Measurements from ENCODE around the gene NIN. TPM values are rescaled to one million over a fixed set of nuclear protein-coding genes. Genes with fewer than 3 reads are reported as not detected.

NIN gene
- total RNA-seq, 1 donor from 2014 or later = 39.9 TPM

DNA sequence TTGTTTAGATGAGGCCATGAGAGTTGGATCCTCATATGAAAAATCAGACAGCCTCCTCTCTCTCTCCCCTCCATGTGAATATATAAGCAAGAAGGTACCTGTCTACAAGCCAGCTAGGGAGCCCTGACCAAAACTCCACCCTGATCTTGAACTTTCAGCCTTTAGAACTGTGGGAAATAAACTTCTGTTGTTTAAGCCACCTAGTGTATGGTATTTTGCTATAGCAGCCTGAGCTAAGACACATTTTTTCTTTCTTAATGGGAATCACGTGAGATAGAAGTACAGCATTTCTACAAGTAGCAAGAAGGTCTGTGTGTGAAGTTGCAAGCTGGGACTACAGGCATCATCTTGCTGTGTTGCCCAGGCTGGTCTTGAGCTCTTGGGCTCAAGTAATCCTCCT is 24.6 kb upstream of the NIN start:
- Mint-ChIP-seq H3K4me1 (ENCODE audit: low read depth) (peaks cover 21% of the 10 kb centered on the region), H3K36me3 (ENCODE audit: low read depth) (no peaks in the 10 kb centered on the region), H3K4me3 (no peak overlapping the region), H3K27ac (no peak overlapping the region), H3K27me3 (ENCODE audit: insufficient read depth) (peaks cover 11% of the 10 kb centered on the region), H3K9me3 (no peaks in the 10 kb centered on the region)
- intact Hi-C loops (cut with micrococcal nuclease) = no loop called here
- DNase-seq (ENCODE audit: low spot score) = no peak

DNA sequence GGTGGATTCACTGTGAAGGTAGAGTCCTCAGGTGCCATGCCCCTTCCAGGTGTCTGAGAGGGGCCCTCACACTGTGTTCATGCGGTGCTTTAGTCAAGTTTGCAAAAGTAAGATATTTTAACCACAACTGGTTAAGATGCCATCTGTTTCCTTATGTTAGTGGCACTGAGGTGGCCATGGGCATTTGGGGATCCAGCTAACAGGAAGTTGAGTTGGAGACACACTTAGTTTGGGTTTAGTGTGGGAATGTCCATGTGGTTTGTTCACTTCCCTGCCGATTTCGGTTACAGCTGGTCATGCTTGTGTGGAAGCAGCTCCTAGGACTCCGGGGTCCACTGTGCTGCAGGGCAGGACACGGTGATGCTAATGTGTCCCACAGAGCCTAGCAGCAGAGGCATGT is 23.6 kb upstream of the NIN start:
- Mint-ChIP-seq H3K9me3 (no peaks in the 10 kb centered on the region), H3K36me3 (ENCODE audit: low read depth) (no peaks in the 10 kb centered on the region), H3K4me1 (ENCODE audit: low read depth) (peaks cover 11% of the 10 kb centered on the region), H3K27ac (no peak overlapping the region), H3K4me3 (no peak overlapping the region), H3K27me3 (ENCODE audit: insufficient read depth) (peaks cover 11% of the 10 kb centered on the region)
- DNase-seq (ENCODE audit: low spot score) = no peak
- intact Hi-C loops (cut with micrococcal nuclease) = no loop called here

DNA sequence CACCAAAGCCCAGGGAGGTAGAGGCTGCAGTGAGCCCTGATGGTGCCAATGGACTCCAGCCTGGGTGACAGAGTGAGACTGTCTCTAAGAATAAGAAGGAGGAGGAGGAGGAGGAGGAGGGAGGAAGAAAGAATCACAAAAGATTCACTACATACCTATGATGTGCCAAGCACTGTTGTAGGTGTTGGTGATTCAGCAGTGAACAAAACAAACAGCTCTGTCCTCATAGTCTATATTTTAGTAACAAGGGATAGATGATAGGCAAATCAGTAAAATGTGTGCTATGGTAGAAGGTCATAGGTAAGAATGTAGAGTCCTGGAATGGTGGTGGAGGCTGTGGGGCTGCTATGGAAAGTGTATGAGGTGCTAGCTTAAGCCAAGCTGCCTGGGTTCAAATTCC is 22.9 kb upstream of the NIN start:
- no peak overlapping the region for H3K27ac Mint-ChIP-seq
- peaks cover 5% of the 10 kb centered on the region for H3K4me1 Mint-ChIP-seq (ENCODE audit: low read depth)
- no peaks in the 10 kb centered on the region for H3K36me3 Mint-ChIP-seq (ENCODE audit: low read depth)
- intact Hi-C loops (cut with micrococcal nuclease) = no loop called here
- H3K4me3 Mint-ChIP-seq = no peak overlapping the region
- no peaks in the 10 kb centered on the region for H3K9me3 Mint-ChIP-seq
- no peak for DNase-seq (ENCODE audit: low spot score)
- H3K27me3 Mint-ChIP-seq (ENCODE audit: insufficient read depth) = peaks cover 11% of the 10 kb centered on the region

DNA sequence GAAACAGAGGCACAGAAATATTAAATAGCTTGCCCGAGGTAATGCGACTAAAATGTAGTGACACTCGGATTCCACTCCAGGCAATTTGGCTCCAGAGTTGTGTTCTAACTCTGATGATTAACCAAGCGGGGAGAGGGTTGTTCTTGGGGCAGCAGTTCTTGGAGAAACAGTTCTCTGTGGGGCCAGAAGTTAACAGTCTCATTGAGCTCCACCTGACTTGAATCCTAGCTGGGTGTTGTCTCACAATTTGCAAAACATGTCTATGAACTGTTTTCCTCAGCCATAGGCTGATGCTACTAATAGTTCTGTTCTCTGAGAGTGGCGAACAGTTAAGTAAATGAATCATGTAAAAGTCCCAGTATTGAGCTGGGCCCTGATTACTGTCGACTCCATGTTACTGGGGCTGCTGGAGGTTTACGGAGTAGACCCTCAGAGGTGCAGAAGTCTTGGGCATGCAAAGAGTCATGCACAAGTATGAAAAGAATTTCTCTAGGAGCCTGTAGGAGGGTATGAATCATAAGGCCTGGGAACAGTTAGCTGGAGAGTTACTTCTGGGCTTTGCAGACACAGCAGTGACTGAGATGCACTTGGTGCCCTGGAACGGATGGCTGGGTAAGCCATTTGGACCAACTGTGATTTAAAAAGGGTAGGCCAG is 15.4 kb upstream of the NIN start:
- Mint-ChIP-seq H3K4me1 (ENCODE audit: low read depth) (peaks cover 4% of the 10 kb centered on the region), H3K36me3 (ENCODE audit: low read depth) (no peaks in the 10 kb centered on the region), H3K4me3 (no peak overlapping the region), H3K27me3 (ENCODE audit: insufficient read depth) (peaks cover 5% of the 10 kb centered on the region), H3K9me3 (no peaks in the 10 kb centered on the region), H3K27ac (no peak overlapping the region)
- no peak for DNase-seq (ENCODE audit: low spot score)
- intact Hi-C loops (cut with micrococcal nuclease) = no loop called here

DNA sequence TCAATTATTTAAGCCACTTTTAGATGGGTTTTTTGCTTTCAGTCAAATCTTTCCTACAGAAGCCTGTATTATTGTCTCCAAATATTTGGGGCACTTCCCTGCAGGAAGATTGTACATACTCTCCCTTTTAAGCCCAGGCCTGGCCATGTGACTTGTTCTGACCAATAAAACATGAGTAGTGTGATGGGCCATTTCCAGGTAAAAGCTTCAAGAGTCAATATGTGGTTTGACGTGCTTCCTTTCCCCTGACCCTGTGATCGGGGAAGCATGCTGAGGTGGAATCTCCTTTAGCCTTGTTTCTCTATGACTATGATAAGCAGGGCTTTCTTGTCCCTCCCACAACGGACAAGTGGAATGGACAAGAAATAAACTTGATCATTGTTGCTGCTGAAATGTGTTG is 14.2 kb upstream of the NIN start:
- intact Hi-C loops (cut with micrococcal nuclease) = no loop called here
- Mint-ChIP-seq H3K4me3 (no peak overlapping the region), H3K27ac (no peak overlapping the region), H3K4me1 (ENCODE audit: low read depth) (peaks cover 4% of the 10 kb centered on the region), H3K36me3 (ENCODE audit: low read depth) (no peaks in the 10 kb centered on the region), H3K27me3 (ENCODE audit: insufficient read depth) (peaks cover 3% of the 10 kb centered on the region), H3K9me3 (peaks cover 7% of the 10 kb centered on the region)
- no peak for DNase-seq (ENCODE audit: low spot score)

DNA sequence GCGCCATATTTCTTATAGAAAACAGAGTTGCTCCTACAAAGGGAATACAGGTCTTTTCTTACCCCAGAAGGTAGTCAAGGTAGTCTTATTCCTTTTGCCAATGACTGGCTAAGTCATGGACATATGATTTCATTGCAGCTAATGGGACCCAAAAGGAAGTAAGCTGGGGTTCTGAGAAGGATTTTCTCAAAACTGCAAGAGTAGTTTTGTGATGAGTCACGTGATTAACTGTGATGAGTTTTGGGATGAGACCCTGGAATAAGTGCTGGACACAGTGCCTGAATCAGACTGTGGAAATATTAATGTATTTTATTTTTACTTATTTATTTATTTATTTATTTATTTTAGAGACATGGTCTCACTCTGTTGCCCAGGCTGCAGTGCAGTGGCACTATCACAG is 13.4 kb upstream of the NIN start:
- Mint-ChIP-seq H3K9me3 (peaks cover 7% of the 10 kb centered on the region), H3K4me1 (ENCODE audit: low read depth) (peaks cover 4% of the 10 kb centered on the region), H3K36me3 (ENCODE audit: low read depth) (no peaks in the 10 kb centered on the region), H3K27ac (no peak overlapping the region), H3K4me3 (no peak overlapping the region), H3K27me3 (ENCODE audit: insufficient read depth) (peaks cover 3% of the 10 kb centered on the region)
- no peak for DNase-seq (ENCODE audit: low spot score)
- intact Hi-C loops (cut with micrococcal nuclease) = no loop called here

DNA sequence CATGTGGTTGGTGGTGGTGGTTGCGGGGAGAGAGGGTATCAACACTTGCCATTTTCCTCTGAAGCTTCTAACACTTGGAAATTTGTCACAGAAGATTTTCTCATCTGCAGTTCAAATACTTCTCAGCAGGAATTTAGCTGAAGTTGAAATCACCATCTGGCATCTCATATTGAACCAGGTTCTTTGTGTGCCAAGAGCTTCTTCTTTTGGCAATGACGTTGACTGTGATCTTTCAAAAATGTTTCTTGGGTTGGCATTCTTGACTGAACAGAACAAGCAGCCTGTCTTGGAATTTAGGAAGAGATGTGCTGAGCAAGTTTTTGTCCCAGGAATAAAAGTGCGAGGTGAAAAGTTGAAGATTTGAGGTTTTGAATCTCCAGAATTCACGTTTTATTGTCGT is 8.7 kb upstream of the NIN start:
- Mint-ChIP-seq H3K36me3 (ENCODE audit: low read depth) (no peaks in the 10 kb centered on the region), H3K9me3 (peaks cover 7% of the 10 kb centered on the region), H3K4me1 (ENCODE audit: low read depth) (peaks cover 26% of the 10 kb centered on the region), H3K27ac (no peak overlapping the region), H3K4me3 (no peak overlapping the region), H3K27me3 (ENCODE audit: insufficient read depth) (no peaks in the 10 kb centered on the region)
- DNase-seq (ENCODE audit: low spot score) = no peak
- intact Hi-C loops (cut with micrococcal nuclease) = loop anchor here (10.0 kb wide), 1 partner anchor 1255 kb away; the partner anchor contains the start of gene RPS29

DNA sequence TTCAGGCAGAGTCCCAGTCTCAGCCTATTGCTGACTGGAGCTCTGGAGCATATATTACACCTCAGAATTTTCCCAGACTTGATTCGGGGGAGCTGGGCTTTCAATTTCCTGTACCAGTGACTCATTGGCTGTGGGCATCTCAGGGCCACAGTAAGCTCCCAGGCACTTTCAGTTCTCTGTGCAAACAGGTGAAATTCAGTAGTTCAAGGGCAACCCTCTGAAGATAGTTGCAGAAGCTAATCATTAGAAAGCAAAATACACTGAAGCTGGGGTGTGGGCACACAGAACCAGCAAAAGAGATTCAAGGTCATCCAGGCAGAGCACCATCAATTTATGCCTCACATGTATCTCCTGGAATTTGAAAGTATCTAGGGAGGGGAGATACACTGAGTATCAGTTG is 8.1 kb upstream of the NIN start:
- Mint-ChIP-seq H3K27ac (no peak overlapping the region), H3K36me3 (ENCODE audit: low read depth) (no peaks in the 10 kb centered on the region), H3K4me1 (ENCODE audit: low read depth) (peaks cover 32% of the 10 kb centered on the region), H3K4me3 (no peak overlapping the region), H3K9me3 (peaks cover 7% of the 10 kb centered on the region), H3K27me3 (ENCODE audit: insufficient read depth) (peaks cover 3% of the 10 kb centered on the region)
- no peak for DNase-seq (ENCODE audit: low spot score)
- intact Hi-C loops (cut with micrococcal nuclease) = loop anchor here (10.0 kb wide), 1 partner anchor 1254 kb away; the partner anchor contains the start of gene RPS29

DNA sequence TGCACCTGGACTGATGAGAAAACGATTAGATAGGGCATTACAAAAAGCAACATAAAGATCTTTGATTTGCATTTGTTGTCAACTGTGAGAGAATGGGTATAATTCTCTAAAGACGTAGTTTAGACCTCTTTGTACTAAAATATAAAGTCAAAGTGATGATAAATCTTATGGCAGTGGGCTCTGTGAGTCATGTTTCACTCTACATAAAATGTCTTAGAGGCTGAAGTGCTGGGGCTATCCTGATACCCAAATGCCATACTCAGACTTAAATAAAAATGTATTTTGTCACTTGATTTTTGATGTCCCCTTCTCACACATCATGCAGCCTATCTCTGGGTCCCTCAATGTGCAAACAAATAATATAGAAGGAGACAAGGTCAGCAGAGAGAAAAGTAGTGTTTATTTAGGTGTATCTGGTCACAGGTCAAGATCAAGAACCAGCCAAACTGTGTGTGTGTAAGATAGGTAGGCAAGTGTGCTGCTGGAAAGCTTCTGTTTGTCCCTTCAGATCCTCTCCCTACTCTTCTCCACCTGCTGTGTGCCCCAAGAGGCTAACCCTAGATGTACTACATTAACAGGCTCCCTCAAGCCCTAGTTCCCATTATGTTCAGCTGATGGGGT is 7.0 kb upstream of the NIN start:
- Mint-ChIP-seq H3K9me3 (peaks cover 7% of the 10 kb centered on the region), H3K27me3 (ENCODE audit: insufficient read depth) (peaks cover 3% of the 10 kb centered on the region), H3K36me3 (ENCODE audit: low read depth) (no peaks in the 10 kb centered on the region), H3K4me1 (ENCODE audit: low read depth) (peaks cover 38% of the 10 kb centered on the region), H3K27ac (no peak overlapping the region), H3K4me3 (no peak overlapping the region)
- DNase-seq (ENCODE audit: low spot score) = no peak
- intact Hi-C loops (cut with micrococcal nuclease) = loop anchor here (10.0 kb wide), 1 partner anchor 1253 kb away; the partner anchor contains the start of gene RPS29

DNA sequence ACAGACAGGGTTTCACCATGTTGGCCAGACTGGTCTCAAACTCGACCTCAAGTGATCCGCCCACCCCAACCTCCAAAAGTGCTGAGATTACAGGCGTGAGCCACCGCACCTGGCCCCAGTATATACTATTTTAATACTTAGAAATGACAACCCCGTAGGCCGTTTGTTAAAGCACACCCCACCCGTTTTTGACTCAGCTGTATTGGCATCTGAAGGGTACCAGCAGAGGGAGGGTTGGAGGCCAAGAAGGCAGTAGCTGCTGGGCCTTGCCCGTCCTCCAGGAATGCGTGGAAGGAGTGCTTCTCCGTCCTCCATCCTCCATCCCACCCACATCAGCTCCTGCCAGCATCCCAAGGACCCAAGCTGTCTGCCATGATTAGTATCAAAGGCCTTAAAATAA is 6.3 kb upstream of the NIN start:
- intact Hi-C loops (cut with micrococcal nuclease) = loop anchor here (10.0 kb wide), 1 partner anchor 1252 kb away; the partner anchor contains the start of gene RPS29

DNA sequence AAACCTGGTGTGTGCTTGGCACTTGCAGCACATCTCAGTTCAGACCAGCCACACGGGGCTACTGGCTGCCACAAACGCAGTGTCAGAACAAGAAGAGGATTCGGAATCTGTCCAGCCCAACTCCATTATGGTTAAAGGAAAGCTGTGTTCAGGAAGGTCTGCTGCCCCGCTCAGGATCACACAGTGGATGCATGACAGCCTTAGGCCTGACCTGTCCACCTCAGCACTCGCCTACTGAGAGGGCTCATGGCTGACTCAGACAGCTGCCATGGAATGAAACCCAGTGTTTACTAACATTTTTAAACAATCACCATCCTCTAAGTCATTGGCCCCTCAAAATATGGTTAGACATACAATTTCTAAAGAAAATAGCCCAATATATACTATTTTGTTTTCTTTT is 5.6 kb upstream of the NIN start:
- Mint-ChIP-seq H3K4me1 (ENCODE audit: low read depth) (peaks cover 49% of the 10 kb centered on the region), H3K27me3 (ENCODE audit: insufficient read depth) (peaks cover 10% of the 10 kb centered on the region), H3K9me3 (peaks cover 7% of the 10 kb centered on the region), H3K4me3 (no peak overlapping the region), H3K36me3 (ENCODE audit: low read depth) (no peaks in the 10 kb centered on the region), H3K27ac (no peak overlapping the region)
- no peak for DNase-seq (ENCODE audit: low spot score)
- intact Hi-C loops (cut with micrococcal nuclease) = loop anchor here (10.0 kb wide), 1 partner anchor 1252 kb away; the partner anchor contains the start of gene RPS29

More for the DNA sequence above, 6.3 kb upstream of the NIN start:
- H3K36me3 Mint-ChIP-seq (ENCODE audit: low read depth) = no peaks in the 10 kb centered on the region
- H3K4me3 Mint-ChIP-seq = no peak overlapping the region
- peaks cover 44% of the 10 kb centered on the region for H3K4me1 Mint-ChIP-seq (ENCODE audit: low read depth)
- no peak overlapping the region for H3K27ac Mint-ChIP-seq
- DNase-seq (ENCODE audit: low spot score) = no peak
- H3K27me3 Mint-ChIP-seq (ENCODE audit: insufficient read depth) = peaks cover 5% of the 10 kb centered on the region
- H3K9me3 Mint-ChIP-seq = peaks cover 7% of the 10 kb centered on the region

DNA sequence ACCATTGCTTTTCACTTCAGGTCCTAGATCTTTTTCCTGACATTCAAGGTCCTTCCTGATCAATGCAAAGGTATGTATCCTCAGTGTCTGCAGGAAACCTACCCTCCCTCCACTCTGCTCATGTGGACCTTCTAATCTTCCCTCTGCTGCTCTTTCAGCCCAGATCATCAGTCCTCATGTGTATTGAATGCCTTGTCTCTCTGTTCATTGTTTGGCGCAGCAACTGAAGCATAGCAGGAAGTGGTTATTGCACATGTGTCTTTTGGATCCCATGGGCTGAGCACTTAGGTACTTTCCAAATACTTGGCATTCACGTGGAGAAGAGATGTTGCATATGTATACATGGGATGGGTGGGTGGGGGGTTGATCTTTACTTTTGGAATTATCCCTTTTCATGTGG is 4.3 kb upstream of the NIN start:
- intact Hi-C loops (cut with micrococcal nuclease) = loop anchor here (10.0 kb wide), 1 partner anchor 1250 kb away; the partner anchor contains the start of gene RPS29
- Mint-ChIP-seq H3K4me3 (no peak overlapping the region), H3K27ac (peak overlapping the region; percentile 5), H3K36me3 (ENCODE audit: low read depth) (no peaks in the 10 kb centered on the region), H3K27me3 (ENCODE audit: insufficient read depth) (peaks cover 10% of the 10 kb centered on the region), H3K4me1 (ENCODE audit: low read depth) (peaks cover 53% of the 10 kb centered on the region), H3K9me3 (no peaks in the 10 kb centered on the region)
- peak; percentile 18 for DNase-seq (ENCODE audit: low spot score)

DNA sequence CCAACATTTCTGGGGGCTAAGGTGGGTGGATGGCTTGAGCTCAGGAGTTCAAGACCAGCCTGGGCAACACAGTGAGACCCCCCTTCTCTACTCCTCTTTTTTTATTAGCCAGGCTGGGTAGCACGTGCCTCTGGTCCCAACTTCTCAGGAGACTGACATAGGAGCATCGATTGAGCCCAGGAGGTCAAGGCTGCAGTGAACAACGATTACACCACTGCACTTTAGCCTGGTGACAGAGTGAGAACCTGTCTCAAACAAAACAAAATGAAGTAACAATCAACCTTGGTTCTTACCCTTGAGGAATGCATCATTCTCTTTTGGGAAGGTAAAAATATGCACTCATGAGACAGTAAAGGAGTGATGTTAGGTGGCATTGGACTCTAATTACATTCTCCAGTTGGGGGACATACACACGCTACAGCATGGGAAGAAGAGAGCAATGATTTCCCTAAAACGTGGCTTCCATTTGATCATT is 3.9 kb upstream of the NIN start:
- no peak overlapping the region for H3K4me3 Mint-ChIP-seq
- peaks cover under 1% of the 10 kb centered on the region for H3K36me3 Mint-ChIP-seq (ENCODE audit: low read depth)
- H3K9me3 Mint-ChIP-seq = no peaks in the 10 kb centered on the region
- peaks cover 11% of the 10 kb centered on the region for H3K27me3 Mint-ChIP-seq (ENCODE audit: insufficient read depth)
- H3K27ac Mint-ChIP-seq = no peak overlapping the region
- intact Hi-C loops (cut with micrococcal nuclease) = loop anchor here (5.0 to 10.0 kb wide), 3 partner anchors 407 to 1250 kb away; partner anchors contain the start of genes DMAC2L, L2HGDH, RPS29 and TMX1
- no peak for DNase-seq (ENCODE audit: low spot score)
- peaks cover 56% of the 10 kb centered on the region for H3K4me1 Mint-ChIP-seq (ENCODE audit: low read depth)
